H9 (cell line): ENCODE measurements around the gene PLIN4. TPM values are rescaled to one million over a fixed set of nuclear protein-coding genes. Genes with fewer than 3 reads are reported as not detected.

ENCODE experiments used
- DNase-seq: peaks from one replicate; pipeline ENCODE4 v3.0.0-alpha.2; 2017
- H2AFZ ChIP-seq: one replicate; pipeline ENCODE4 v1.6.1; 2013; ENCODE audit warnings: mild to moderate bottlenecking, low read length, control low read depth, moderate library complexity
- H2AK5ac ChIP-seq: 2 replicates; pipeline ENCODE4 v1.6.1; 2013; ENCODE audit warnings: low read length, control low read depth, mixed read lengths; ENCODE audit not compliant: insufficient read length
- H2BK120ac ChIP-seq: one replicate; pipeline ENCODE4 v1.6.1; 2013; ENCODE audit warnings: low read depth, mild to moderate bottlenecking, low read length, control low read depth, inconsistent platforms; ENCODE audit not compliant: poor library complexity, severe bottlenecking
- H2BK12ac ChIP-seq: 2 replicates; pipeline ENCODE4 v1.6.1; 2013; ENCODE audit warnings: low read length, control low read depth, mixed read lengths, low read depth; ENCODE audit not compliant: insufficient read length
- H2BK15ac ChIP-seq: 2 replicates; pipeline ENCODE4 v1.6.1; 2013; ENCODE audit warnings: low read depth, low read length, control low read depth
- H2BK20ac ChIP-seq: one replicate; pipeline ENCODE4 v1.6.1; 2013; ENCODE audit warnings: low read depth, mild to moderate bottlenecking, low read length, control low read depth, inconsistent platforms; ENCODE audit not compliant: poor library complexity, severe bottlenecking
- H2BK5ac ChIP-seq: 2 replicates; pipeline ENCODE4 v1.6.1; 2013; ENCODE audit warnings: low read length, control low read depth, mixed read lengths; ENCODE audit not compliant: insufficient read length
- H3K14ac ChIP-seq: 2 replicates; pipeline ENCODE4 v1.6.1; 2013; ENCODE audit warnings: low read length, control low read depth; ENCODE audit not compliant: insufficient read depth
- H3K18ac ChIP-seq: 2 replicates; pipeline ENCODE4 v1.6.1; 2013; ENCODE audit warnings: low read depth, mild to moderate bottlenecking, mixed read lengths, low read length, control low read depth; ENCODE audit not compliant: insufficient read length
- H3K23ac ChIP-seq: 2 replicates; pipeline ENCODE4 v1.6.1; 2013; ENCODE audit warnings: low read length, control low read depth, mixed read lengths, low read depth; ENCODE audit not compliant: insufficient read length
- H3K23me2 ChIP-seq: 2 replicates; pipeline ENCODE4 v1.6.1; 2013; ENCODE audit warnings: low read depth, mild to moderate bottlenecking, mixed read lengths, low read length, control low read depth; ENCODE audit not compliant: insufficient read length, poor library complexity, severe bottlenecking
- H3K27ac ChIP-seq: 2 replicates; pipeline ENCODE4 v1.5.1; 2013; ENCODE audit warnings: low read length, control low read depth, mixed read lengths, low read depth; ENCODE audit not compliant: insufficient read length
- H3K27me3 ChIP-seq: 2 replicates; pipeline ENCODE4 v1.6.1; 2013; ENCODE audit warnings: low read length, control low read depth, inconsistent platforms; ENCODE audit not compliant: insufficient read depth
- H3K4ac ChIP-seq: 2 replicates; pipeline ENCODE4 v1.6.1; 2013; ENCODE audit warnings: low read depth, mild to moderate bottlenecking, control low read depth, inconsistent platforms, low read length, moderate library complexity
- H3K4me1 ChIP-seq: 2 replicates; pipeline ENCODE4 v1.6.1; 2013; ENCODE audit warnings: low read length, control low read depth, inconsistent platforms; ENCODE audit not compliant: insufficient read depth
- H3K4me2 ChIP-seq: 2 replicates; pipeline ENCODE4 v1.6.1; 2013; ENCODE audit warnings: low read length, control low read depth, mixed read lengths; ENCODE audit not compliant: insufficient read length, insufficient read depth
- H3K56ac ChIP-seq: 2 replicates; pipeline ENCODE4 v1.6.1; 2013; ENCODE audit warnings: low read depth, mild to moderate bottlenecking, mixed read lengths, low read length, control low read depth; ENCODE audit not compliant: insufficient read length
- H3K79me1 ChIP-seq: 2 replicates; pipeline ENCODE4 v1.6.1; 2013; ENCODE audit warnings: low read depth, mild to moderate bottlenecking, moderate library complexity, low read length, control low read depth, inconsistent platforms; ENCODE audit not compliant: insufficient read depth, poor library complexity, severe bottlenecking
- H3K79me2 ChIP-seq: 2 replicates; pipeline ENCODE4 v1.6.1; 2013; ENCODE audit warnings: low read length, control low read depth, inconsistent platforms; ENCODE audit not compliant: insufficient read depth
- H3K9ac ChIP-seq: 2 replicates; pipeline ENCODE4 v1.6.1; 2013; ENCODE audit warnings: low read length, control low read depth, mixed read lengths; ENCODE audit not compliant: insufficient read length; ENCODE audit errors: extremely low read depth
- H3K9me3 ChIP-seq: one replicate; pipeline ENCODE4 v1.6.1; 2013; ENCODE audit warnings: low read depth, low read length, inconsistent platforms; ENCODE audit not compliant: control insufficient read depth
- H3T11ph ChIP-seq: one replicate; pipeline ENCODE4 v1.6.1; 2013; ENCODE audit warnings: mild to moderate bottlenecking, low read length, control low read depth, inconsistent platforms
- H4K20me1 ChIP-seq: one replicate; pipeline ENCODE4 v1.6.1; 2013; ENCODE audit not compliant: control insufficient read depth, insufficient read length, insufficient read depth
- H4K5ac ChIP-seq: 2 replicates; pipeline ENCODE4 v1.6.1; 2013; ENCODE audit warnings: low read depth, mild to moderate bottlenecking, mixed read lengths, low read length, control low read depth; ENCODE audit not compliant: insufficient read length
- H4K8ac ChIP-seq: replicated peaks from 2 replicates; pipeline ENCODE4 v1.6.1; 2013; ENCODE audit warnings: low read length, control low read depth, mixed read lengths, low read depth; ENCODE audit not compliant: insufficient read length
- H4K91ac ChIP-seq: 2 replicates; pipeline ENCODE4 v1.6.1; 2013; ENCODE audit warnings: low read depth, mild to moderate bottlenecking, moderate library complexity, mixed read lengths, low read length, control low read depth; ENCODE audit not compliant: insufficient read length
- H3K27ac Mint-ChIP-seq, 3 experiments: 2 replicates in 2 of 3; 3 replicates in 1 of 3; pipeline ENCODE4 v1.8.0; 2020 to 2021; ENCODE audit warnings: mixed read lengths in 3 of 3, mild to moderate bottlenecking in 1 of 3, moderate library complexity in 1 of 3
- H3K27me3 Mint-ChIP-seq: 2 replicates; pipeline ENCODE4 v1.8.0; 2021; ENCODE audit warnings: low read depth, mild to moderate bottlenecking, moderate library complexity, mixed read lengths
- H3K36me3 Mint-ChIP-seq, 3 experiments: 2 replicates in 2 of 3; 3 replicates in 1 of 3; pipeline ENCODE4 v1.8.0; 2020 to 2021; ENCODE audit warnings: low read depth in 3 of 3, mixed read lengths in 3 of 3; ENCODE audit not compliant: insufficient read depth in 1 of 3
- H3K4me1 Mint-ChIP-seq, 2 experiments: 2 replicates each; pipeline ENCODE4 v1.8.0; 2020; ENCODE audit warnings: mixed read lengths in 2 of 2
- H3K4me3 Mint-ChIP-seq, 2 experiments: 2 replicates in 1 of 2; 3 replicates in 1 of 2; pipeline ENCODE4 v1.8.0; 2020 to 2021; ENCODE audit warnings: mild to moderate bottlenecking in 2 of 2, mixed read lengths in 2 of 2, moderate library complexity in 1 of 2
- H3K9me3 Mint-ChIP-seq, 2 experiments: 2 replicates in 1 of 2; 3 replicates in 1 of 2; pipeline ENCODE4 v1.8.0; 2020; ENCODE audit warnings: mild to moderate bottlenecking in 2 of 2, mixed read lengths in 2 of 2, moderate library complexity in 1 of 2
- CTCF ChIP-seq: fragments of 200-600 bp; sonication (generic); conservative IDR thresholded peaks from 3 replicates; pipeline ENCODE4 v1.8.0; 2021; ENCODE audit warnings: antibody characterized with exemption, mild to moderate bottlenecking
- WGBS: extraction: QIAGEN DNeasy Blood & Tissue Kit; methylation state at CpG from one replicate; pipeline ENCODE4 v1.1.7; 2013; ENCODE audit warnings: missing lambda C conversion rate, low lambda C conversion rate, mixed read lengths; ENCODE audit not compliant: insufficient read length; ENCODE audit errors: extremely low coverage; 5-methylcytosine and 5-hydroxymethylcytosine counted together
- total RNA-seq: library from RNA; stranded (reverse); gene quantifications from 2 replicates; pipeline ENCODE4 v1.2.1, GENCODE V29; 2021

PLIN4 gene
- total RNA-seq, 1 experiment from 2014 or later = 1.1 TPM

- H4K91ac ChIP-seq = no peak overlapping the region
- no peaks in the 10 kb centered on the region for H4K20me1 ChIP-seq
- no peak overlapping the region for H3K18ac ChIP-seq
- H3K27ac Mint-ChIP-seq = no peak overlapping the region; a peak in 1 of 7 replicates
- H2BK12ac ChIP-seq = no peak overlapping the region
- H3K79me2 ChIP-seq = no peaks in the 10 kb centered on the region
- no peak overlapping the region for H3K27ac ChIP-seq
- TF ChIP-seq CTCF = no peak
- no peaks in the 10 kb centered on the region for H3K36me3 Mint-ChIP-seq
- peaks cover 3 to 7% of the 10 kb centered on the region in 2 experiments; a peak in 3 of 4 replicates for H3K4me1 Mint-ChIP-seq
- no peaks in the 10 kb centered on the region for H3K4me1 ChIP-seq
- H3K56ac ChIP-seq = no peak overlapping the region
- no peak overlapping the region for H2AFZ ChIP-seq
- H4K8ac ChIP-seq = no peak overlapping the region
- peaks cover 3% of the 10 kb centered on the region; the same call in 1 of the 2 replicates for H3K27me3 ChIP-seq
- H2BK15ac ChIP-seq = no peak overlapping the region
- no peak overlapping the region for H2BK120ac ChIP-seq
- H3T11ph ChIP-seq = no peak overlapping the region
- H3K27me3 Mint-ChIP-seq = peaks cover 73% of the 10 kb centered on the region
- H3K4me2 ChIP-seq = no peak overlapping the region
- H3K4me3 Mint-ChIP-seq = no peak overlapping the region
- DNase-seq = no peak
- no peak overlapping the region for H2AK5ac ChIP-seq
- no peak overlapping the region for H2BK20ac ChIP-seq
- H4K5ac ChIP-seq = no peak overlapping the region
- no peaks in the 10 kb centered on the region for H3K9me3 ChIP-seq
- H3K23me2 ChIP-seq = no peaks in the 10 kb centered on the region
- H3K79me1 ChIP-seq = no peaks in the 10 kb centered on the region
- no peak overlapping the region for H3K23ac ChIP-seq
- H2BK5ac ChIP-seq = no peak overlapping the region
- no peak overlapping the region for H3K4ac ChIP-seq
- 0 out of 5 replicates have a peak, but pooled peaks cover 0 to 2% of the 10 kb centered on the region in 2 experiments for H3K9me3 Mint-ChIP-seq
- no peak overlapping the region for H3K9ac ChIP-seq
- no peak overlapping the region for H3K14ac ChIP-seq
- no CpG with 5 or more reads among the region's 14 CpGs for WGBS
Measured at GRCh38 chr19:4516199-4516938, 1.9 kb downstream of the PLIN4 start.
